Activated T-cell treated with anti-CD3 and anti-CD28 coated beads, Interleukin-2, amount 50 U/mL, for 24 hours (primary cell): ENCODE results near the gene KIF4B.
"Not testable (repeated sequence)": the region's sequence is repeated elsewhere in the genome, so short reads cannot be mapped to it uniquely, and the experiment has no call there.

Experiments
- DNase-seq: peaks from one replicate; pipeline ENCODE4 v3.0.0-alpha.2; 2020
- H3K27ac Mint-ChIP-seq: 2 replicates; pipeline ENCODE4 v1.8.0; 2020; ENCODE audit warnings: mild to moderate bottlenecking, mixed read lengths
- H3K27me3 Mint-ChIP-seq: 2 replicates; pipeline ENCODE4 v1.8.0; 2020; ENCODE audit warnings: mixed read lengths
- H3K36me3 Mint-ChIP-seq: 2 replicates; pipeline ENCODE4 v1.8.0; 2020; ENCODE audit warnings: low read depth, mixed read lengths
- H3K4me1 Mint-ChIP-seq: 2 replicates; pipeline ENCODE4 v1.8.0; 2020; ENCODE audit warnings: low read depth, mixed read lengths
- H3K4me3 Mint-ChIP-seq: 2 replicates; pipeline ENCODE4 v1.8.0; 2020; ENCODE audit warnings: mild to moderate bottlenecking, moderate library complexity, mixed read lengths
- H3K9me3 Mint-ChIP-seq: 2 replicates; pipeline ENCODE4 v1.8.0; 2020; ENCODE audit warnings: mixed read lengths

The KIF4B gene, protein sequence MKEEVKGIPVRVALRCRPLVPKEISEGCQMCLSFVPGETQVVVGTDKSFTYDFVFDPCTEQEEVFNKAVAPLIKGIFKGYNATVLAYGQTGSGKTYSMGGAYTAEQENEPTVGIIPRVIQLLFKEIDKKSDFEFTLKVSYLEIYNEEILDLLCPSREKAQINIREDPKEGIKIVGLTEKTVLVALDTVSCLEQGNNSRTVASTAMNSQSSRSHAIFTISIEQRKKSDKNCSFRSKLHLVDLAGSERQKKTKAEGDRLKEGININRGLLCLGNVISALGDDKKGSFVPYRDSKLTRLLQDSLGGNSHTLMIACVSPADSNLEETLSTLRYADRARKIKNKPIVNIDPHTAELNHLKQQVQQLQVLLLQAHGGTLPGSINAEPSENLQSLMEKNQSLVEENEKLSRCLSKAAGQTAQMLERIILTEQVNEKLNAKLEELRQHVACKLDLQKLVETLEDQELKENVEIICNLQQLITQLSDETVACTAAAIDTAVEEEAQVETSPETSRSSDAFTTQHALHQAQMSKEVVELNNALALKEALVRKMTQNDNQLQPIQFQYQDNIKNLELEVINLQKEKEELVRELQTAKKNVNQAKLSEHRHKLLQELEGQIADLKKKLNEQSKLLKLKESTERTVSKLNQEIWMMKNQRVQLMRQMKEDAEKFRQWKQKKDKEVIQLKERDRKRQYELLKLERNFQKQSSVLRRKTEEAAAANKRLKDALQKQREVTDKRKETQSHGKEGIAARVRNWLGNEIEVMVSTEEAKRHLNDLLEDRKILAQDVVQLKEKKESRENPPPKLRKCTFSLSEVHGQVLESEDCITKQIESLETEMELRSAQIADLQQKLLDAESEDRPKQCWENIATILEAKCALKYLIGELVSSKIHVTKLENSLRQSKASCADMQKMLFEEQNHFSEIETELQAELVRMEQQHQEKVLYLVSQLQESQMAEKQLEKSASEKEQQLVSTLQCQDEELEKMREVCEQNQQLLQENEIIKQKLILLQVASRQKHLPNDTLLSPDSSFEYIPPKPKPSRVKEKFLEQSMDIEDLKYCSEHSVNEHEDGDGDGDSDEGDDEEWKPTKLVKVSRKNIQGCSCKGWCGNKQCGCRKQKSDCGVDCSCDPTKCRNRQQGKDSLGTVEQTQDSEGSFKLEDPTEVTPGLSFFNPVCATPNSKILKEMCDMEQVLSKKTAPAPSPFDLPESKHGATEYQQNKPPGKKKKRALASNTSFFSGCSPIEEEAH

GRCh38 chr5:155013526-155013925 lies at the start of gene KIF4B:
TSS of gene KIF4B (plus strand) at chr5:155013755. CDS start at chr5:155013860, 105 bp downstream.
- no peak for DNase-seq
- Mint-ChIP-seq H3K9me3 (no peaks in the 10 kb centered on the region), H3K4me3 (no peak within 1 kb of the TSS), H3K27me3 (peaks cover 32% of the 10 kb centered on the region), H3K4me1 (peaks cover 2% of the 10 kb centered on the region), H3K36me3 (no peaks in the 10 kb centered on the region), H3K27ac (no peak within 1 kb of the TSS)

GRCh38 chr5:154966081-154966841 lies 47.3 kb upstream of the KIF4B start:
- DNase-seq = no peak
- Mint-ChIP-seq H3K27me3 (no peaks in the 10 kb centered on the region), H3K4me1 (no peaks in the 10 kb centered on the region), H3K27ac (no peak overlapping the region), H3K9me3 (no peaks in the 10 kb centered on the region), H3K36me3 (peaks cover 86% of the 10 kb centered on the region), H3K4me3 (no peak overlapping the region)

DNA sequence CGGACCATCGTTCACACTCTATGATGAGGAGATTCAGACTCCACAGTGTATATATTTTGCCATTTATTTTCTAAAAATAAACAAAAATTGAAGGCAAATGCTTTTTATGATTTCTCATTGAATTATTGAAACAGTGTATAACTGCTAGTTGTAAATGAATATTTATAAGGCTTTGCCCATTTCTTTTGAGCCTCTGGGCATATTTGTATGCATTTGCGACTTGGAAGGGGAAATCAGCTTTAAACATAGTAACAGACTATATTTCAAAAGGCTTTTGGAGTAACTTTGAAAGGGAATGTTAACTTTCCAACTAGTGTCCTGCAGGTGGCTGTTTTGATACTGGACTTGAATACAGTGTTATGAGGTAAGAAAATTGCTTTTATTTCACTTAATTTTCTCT lies 46.7 kb upstream of the KIF4B start:
- no peaks in the 10 kb centered on the region for H3K4me1 Mint-ChIP-seq
- DNase-seq = no peak
- no peaks in the 10 kb centered on the region for H3K9me3 Mint-ChIP-seq
- H3K27ac Mint-ChIP-seq = no peak overlapping the region
- H3K27me3 Mint-ChIP-seq = no peaks in the 10 kb centered on the region
- H3K36me3 Mint-ChIP-seq = peaks cover 83% of the 10 kb centered on the region
- H3K4me3 Mint-ChIP-seq = no peak overlapping the region

DNA sequence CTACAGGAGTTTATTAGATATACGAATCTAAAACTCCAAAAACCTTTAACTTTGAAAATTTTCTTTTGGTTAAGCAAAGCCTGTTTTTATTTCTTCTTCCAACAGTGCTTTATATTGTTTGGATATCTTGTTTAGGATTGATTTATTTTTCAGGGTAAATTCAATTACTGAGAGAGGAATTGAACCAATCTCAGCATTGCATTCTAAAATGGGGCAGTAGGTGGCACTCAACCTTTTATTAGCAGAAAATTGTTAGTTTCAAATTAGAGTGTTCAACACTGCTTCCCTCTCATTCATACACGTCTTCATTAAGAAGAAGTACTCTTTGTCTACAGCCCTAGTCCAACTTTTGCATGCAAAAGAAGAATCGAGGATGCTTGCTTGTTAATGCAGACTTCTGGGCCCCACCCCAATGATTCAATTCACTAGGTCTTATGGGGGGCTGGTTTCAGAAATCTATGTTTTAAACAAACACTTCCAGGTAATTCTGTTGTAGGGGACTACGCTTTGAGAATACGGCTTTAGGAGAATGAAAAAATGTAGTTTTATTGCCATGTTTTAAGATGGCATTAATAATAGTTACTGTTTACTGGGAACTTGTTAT lies 46.0 kb upstream of the KIF4B start:
- H3K4me3 Mint-ChIP-seq = no peak overlapping the region
- no peaks in the 10 kb centered on the region for H3K9me3 Mint-ChIP-seq
- peaks cover 76% of the 10 kb centered on the region for H3K36me3 Mint-ChIP-seq
- no peaks in the 10 kb centered on the region for H3K27me3 Mint-ChIP-seq
- DNase-seq = no peak
- no peaks in the 10 kb centered on the region for H3K4me1 Mint-ChIP-seq
- H3K27ac Mint-ChIP-seq = no peak overlapping the region

DNA sequence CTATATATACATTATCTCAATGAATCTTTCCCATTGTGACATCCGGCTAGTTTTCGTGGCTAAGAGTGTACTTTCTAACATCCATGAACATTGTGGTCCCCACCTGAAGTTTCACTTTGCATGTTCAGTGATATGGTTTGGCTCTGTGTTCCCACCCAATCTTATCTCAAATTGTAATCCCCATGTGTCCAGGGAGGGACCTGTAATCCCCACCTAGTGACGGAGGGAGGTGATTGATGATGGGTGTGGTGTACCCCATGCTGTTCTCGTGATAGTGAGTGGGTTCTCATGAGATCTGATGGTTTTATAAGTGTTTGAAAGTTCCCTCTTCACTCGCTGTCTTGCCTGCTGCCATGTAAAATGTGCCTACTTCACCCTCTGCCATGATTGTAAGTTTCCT lies 44.6 kb upstream of the KIF4B start:
- Mint-ChIP-seq H3K4me1 (no peaks in the 10 kb centered on the region), H3K36me3 (peaks cover 67% of the 10 kb centered on the region), H3K27me3 (no peaks in the 10 kb centered on the region), H3K9me3 (no peaks in the 10 kb centered on the region), H3K27ac (no peak overlapping the region), H3K4me3 (no peak overlapping the region)
- no peak for DNase-seq

GRCh38 chr5:154970759-154971158 lies 42.8 kb upstream of the KIF4B start:
- Mint-ChIP-seq H3K4me1 (no peaks in the 10 kb centered on the region), H3K36me3 (peaks cover 52% of the 10 kb centered on the region), H3K27ac (no peak overlapping the region), H3K27me3 (no peaks in the 10 kb centered on the region), H3K9me3 (peaks cover 2% of the 10 kb centered on the region), H3K4me3 (no peak overlapping the region)
- DNase-seq = no peak

DNA sequence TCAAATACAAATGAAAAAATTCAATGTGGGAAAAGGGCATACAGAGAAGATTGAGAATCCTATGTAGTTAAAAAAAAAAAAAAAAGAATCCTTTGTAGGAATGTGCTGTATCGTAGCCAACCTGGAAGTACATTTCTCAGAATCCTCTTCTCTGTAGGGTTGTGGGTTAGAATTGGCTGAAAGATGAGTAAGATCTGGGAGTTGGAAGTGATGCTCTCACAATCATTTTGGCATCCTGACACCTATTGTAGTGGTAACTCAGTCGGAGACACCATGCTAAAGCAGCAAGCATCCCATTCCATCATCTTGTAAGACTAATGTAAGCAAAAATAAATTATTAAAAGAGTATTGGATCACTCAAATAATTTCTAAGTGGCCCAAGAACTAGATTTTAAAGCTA lies 42.1 kb upstream of the KIF4B start:
- peaks cover 4% of the 10 kb centered on the region for H3K9me3 Mint-ChIP-seq
- H3K36me3 Mint-ChIP-seq = peaks cover 52% of the 10 kb centered on the region
- DNase-seq = no peak
- no peak overlapping the region for H3K27ac Mint-ChIP-seq
- H3K27me3 Mint-ChIP-seq = no peaks in the 10 kb centered on the region
- H3K4me3 Mint-ChIP-seq = no peak overlapping the region
- H3K4me1 Mint-ChIP-seq = no peaks in the 10 kb centered on the region

- H3K9me3 Mint-ChIP-seq = peaks cover 4% of the 10 kb centered on the region
- H3K27me3 Mint-ChIP-seq = no peaks in the 10 kb centered on the region
- H3K4me3 Mint-ChIP-seq = no peak overlapping the region
- H3K4me1 Mint-ChIP-seq = peaks cover 5% of the 10 kb centered on the region
- no peak for DNase-seq
- H3K36me3 Mint-ChIP-seq = peaks cover 46% of the 10 kb centered on the region
- H3K27ac Mint-ChIP-seq = no peak overlapping the region
Measured at GRCh38 chr5:154972476-154973080, 41.0 kb upstream of the KIF4B start.

- peaks cover 17% of the 10 kb centered on the region for H3K36me3 Mint-ChIP-seq
- not testable (repeated sequence) for H3K4me1 Mint-ChIP-seq, H3K9me3 Mint-ChIP-seq, H3K27ac Mint-ChIP-seq, DNase-seq, H3K4me3 Mint-ChIP-seq, H3K27me3 Mint-ChIP-seq
Measured at GRCh38 chr5:154976082-154976481, 37.5 kb upstream of the KIF4B start.

- Mint-ChIP-seq H3K27me3 (no peaks in the 10 kb centered on the region), H3K9me3 (peaks cover 4% of the 10 kb centered on the region), H3K4me1 (peaks cover 10% of the 10 kb centered on the region), H3K4me3 (no peak overlapping the region), H3K36me3 (peaks cover 14% of the 10 kb centered on the region), H3K27ac (no peak overlapping the region)
- DNase-seq = no peak
Measured at GRCh38 chr5:154977409-154977808, 36.1 kb upstream of the KIF4B start.

DNA sequence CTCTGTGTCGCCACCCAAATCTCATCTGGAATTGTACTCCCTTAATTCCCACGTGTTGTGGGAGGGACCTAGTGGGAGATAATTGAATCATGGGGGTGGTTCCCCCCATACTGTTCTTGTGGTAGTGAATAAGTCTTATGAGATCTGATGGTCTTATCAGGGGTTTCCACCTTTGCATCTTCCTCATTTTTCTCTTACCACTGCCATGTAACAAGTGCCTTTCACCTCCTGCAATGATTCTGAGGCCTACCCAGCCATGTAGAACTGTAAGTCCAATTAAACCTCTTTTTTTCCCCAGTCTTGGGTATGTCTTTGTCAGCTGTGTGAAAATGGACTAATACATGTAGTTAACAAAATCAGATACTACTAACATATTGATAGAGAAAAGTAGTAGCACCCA lies 35.3 kb upstream of the KIF4B start:
- not testable (repeated sequence) for H3K4me1 Mint-ChIP-seq
- H3K36me3 Mint-ChIP-seq = peaks cover 14% of the 10 kb centered on the region

GRCh38 chr5:154984946-154985516 lies 28.5 kb upstream of the KIF4B start:
- no peak overlapping the region for H3K4me3 Mint-ChIP-seq
- H3K4me1 Mint-ChIP-seq = no peaks in the 10 kb centered on the region
- H3K9me3 Mint-ChIP-seq = no peaks in the 10 kb centered on the region
- no peak overlapping the region for H3K27ac Mint-ChIP-seq
- H3K36me3 Mint-ChIP-seq = no peaks in the 10 kb centered on the region
- peaks cover 23% of the 10 kb centered on the region for H3K27me3 Mint-ChIP-seq
- no peak for DNase-seq

More for the DNA sequence above, 35.3 kb upstream of the KIF4B start:
- not testable (repeated sequence) for H3K4me3 Mint-ChIP-seq, H3K9me3 Mint-ChIP-seq, H3K27me3 Mint-ChIP-seq, DNase-seq, H3K27ac Mint-ChIP-seq

DNA sequence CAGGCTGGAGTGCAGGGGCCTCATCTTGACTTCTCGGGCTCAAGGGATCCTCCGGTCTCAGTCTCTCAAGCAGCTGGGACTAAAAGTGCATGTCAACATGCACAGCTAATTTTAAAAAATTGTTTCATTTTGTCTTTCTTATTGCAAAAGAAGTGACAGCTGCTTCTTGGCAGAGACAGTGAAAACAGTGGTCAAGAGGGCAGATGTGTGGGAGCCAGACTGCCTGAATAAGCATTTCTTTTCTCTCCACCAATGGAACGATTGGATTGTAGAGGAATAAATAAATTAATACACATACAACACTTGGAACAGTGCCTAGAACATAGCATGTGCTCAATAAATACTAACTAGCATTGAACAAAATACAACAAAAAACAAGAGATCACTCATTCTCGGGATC lies 27.4 kb upstream of the KIF4B start:
- no peak overlapping the region for H3K27ac Mint-ChIP-seq
- no peaks in the 10 kb centered on the region for H3K36me3 Mint-ChIP-seq
- peaks cover 26% of the 10 kb centered on the region for H3K27me3 Mint-ChIP-seq
- no peak for DNase-seq
- no peak overlapping the region for H3K4me3 Mint-ChIP-seq
- H3K9me3 Mint-ChIP-seq = no peaks in the 10 kb centered on the region
- no peaks in the 10 kb centered on the region for H3K4me1 Mint-ChIP-seq
